Measurements from ENCODE around the gene MTR.

MTR gene

DNA sequence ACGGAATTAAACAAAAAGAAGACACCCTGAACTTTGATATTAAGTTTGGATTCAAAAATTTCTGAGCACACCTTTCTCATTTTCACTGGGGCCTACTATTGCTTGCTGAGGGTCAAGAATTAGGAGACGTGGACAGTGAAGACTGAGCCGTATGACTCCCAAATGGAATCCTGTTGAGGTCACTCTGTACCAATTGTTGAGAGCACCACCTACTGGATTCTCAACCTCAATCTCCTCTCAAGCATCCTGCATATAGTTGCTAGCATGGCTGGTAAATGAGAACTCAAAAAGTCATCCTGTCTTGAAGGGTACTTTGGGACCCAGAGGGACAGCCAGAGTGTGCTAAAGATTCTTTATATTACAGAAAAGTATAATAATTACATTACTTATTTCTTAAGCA lies 20.2 kb upstream of the MTR start:
- no peak for DNase-seq

DNA sequence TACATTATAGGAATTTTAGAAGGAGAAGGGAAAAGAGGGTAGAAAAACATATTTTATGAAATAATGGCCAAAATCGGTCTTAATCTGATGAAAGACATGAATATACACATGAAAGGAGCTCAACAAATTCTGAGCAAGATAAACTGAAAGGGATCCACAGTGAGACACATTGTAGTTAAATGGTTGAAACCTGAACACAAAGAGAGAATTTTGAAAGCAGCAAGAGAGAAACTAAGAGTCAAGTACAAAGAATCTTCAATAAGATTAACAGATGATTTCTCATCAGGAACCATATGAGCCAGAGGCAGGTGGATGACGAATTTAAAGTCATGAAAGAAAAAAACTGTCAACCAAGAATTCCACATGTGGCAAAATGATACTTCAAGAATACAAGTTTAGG lies 15.8 kb upstream of the MTR start:
- no peak for DNase-seq

DNA sequence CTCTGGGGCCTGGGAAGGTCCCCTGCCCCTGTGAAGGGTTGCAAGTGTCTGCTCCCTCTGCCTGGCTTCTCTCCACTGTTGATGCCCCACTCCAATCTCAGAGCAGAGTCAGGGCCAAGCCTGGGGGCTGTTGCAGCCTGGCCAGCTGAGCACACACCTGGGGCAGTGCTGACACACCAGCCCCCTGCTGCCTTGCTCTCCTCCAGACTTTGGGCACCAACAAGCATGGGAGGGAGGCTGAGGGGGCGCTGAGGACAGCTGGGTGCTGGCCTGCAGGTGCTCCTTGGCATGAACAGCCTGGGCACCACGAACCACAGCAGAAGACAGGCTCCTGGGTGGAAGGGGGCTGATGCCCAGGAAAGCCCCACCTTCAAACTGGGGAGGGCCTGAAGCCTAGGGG lies 9.6 kb upstream of the MTR start:
- DNase-seq: no peak

DNA sequence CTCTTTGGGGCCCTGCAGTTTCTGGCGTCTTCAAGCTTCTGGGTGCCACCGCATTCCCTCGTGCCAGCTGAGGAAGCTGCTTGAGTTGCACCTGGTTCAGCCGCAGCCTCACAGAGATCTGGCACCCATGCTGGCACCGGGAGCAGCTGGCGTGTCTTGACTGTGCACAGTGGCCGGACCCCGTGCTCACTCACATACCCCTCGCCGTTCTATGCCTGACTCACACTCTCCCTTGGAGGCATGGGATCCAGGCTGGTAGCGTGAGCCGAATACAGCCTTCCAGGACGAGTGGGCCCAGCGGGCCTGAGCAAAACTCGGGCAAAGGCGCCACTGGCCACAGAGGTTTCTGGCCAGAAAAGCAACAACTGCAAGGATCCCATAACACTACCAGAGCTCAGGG lies 8.6 kb upstream of the MTR start:
- DNase-seq: no peak

DNA sequence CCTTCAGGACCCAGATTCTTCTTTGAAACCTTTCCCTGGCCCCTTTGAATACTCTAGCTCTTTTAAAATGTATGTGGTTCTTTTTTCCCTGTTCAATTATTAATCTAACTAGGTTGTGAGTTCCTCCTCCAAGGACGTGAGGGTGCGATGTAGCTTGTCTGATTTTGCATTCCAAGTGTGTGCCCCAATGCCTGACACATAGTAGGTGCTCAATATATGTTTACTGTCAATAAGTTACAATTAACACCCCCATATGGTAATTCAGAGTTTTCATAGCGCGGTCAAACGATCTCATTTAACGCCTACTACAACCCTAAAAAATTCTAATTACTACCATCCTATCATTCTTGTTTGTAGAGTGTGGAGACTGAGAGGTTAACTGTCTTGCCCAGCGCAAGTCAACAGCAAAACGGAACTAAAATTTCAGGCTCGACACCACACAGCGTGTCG lies 482 bp upstream of the MTR start:
- DNase-seq: no peak

DNA sequence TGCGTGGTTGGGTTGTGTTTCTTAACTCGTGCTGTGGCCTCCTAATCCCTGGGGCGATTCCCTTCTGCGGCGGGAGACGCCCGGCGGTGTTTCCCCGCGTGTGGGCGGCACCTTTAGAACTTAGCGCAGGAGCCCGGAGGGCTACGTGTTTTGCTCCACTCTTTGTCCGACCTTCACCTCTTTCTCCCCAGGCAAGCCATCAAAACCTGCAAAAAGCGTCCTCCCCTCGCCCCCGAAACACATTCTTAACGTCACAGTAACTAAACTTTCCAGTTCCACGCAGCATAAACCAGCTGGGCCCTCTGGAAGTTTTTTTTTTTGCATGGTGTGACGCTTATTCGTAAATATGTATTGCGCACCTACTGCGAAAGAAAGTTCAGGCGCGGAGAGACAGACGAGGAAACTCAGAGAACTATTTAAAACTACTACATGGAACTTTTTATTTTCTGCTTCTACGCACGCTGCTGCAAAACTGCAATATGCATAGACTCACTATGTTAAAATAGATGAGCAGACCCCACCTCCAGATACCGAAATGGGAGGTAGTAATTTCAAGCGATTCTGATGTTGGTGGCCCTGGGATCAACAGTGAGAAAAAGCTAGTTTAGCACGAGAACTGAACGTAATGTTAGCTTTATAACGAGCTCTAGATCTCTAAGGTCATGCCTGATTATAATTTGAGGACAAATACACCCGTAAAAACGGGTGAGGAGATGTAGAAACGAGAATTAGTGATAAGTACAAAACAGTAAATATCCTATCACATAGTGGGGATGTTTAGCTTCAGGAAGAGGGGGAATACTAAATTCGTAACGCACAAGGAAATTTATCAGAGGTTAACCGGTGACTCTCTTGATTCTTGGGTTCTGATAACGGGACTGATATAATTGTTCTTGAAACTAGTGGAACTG lies 920 bp downstream of the MTR start:
- peak in 6 of 56 donors; percentile 17 to 63 (median 36) for DNase-seq

DNA sequence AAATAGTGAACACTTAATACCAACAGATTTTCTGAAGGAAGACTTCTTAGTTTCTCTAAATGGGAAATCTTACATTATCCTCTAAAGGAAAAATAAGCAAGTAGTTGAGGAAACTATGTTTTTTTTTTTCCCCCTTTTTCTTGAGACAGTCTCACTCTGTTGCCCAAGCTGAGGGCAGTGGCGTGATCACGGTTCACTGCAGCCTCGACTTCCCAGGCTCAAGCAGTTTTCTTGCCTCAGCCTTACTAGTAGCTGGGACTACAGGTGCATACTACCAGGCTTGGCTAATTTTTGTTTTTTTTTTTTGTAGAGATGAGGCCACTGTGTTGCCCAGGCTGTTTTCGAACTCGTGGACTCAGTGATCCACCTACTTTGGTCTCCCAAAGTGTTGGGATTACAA lies 3.9 kb downstream of the MTR start:
- no peak for DNase-seq

DNA sequence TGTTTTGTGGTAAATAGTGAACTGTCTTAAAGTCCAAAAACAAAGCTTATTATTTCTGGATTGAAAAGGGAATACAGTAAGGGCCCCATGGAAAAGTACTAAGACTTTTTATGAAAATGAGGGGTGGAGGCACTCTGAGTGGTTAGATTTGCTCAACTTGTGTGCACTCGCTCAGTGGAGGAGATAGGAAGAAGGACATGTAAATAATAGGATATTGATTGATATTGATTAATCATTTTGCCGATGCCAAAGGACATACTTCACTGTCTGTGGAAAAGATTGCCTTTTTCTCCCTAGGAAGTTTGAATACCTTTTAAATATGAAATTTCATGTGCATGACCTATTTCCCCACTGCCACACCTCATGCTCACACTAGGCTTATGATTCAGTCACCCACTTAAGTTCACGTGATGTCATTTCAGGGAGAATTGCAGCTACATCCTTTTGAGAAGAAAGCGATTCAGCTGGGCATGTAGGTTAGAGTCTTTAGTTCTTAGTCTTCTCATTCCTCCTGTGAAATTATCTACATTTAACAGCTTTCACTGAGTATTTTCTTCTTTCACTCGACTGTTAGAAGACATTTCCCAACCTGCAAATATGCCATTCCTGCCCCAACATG lies 5.0 kb downstream of the MTR start:
- DNase-seq: peak in 4 of 56 donors; percentile 0 to 53 (median 2)

DNA sequence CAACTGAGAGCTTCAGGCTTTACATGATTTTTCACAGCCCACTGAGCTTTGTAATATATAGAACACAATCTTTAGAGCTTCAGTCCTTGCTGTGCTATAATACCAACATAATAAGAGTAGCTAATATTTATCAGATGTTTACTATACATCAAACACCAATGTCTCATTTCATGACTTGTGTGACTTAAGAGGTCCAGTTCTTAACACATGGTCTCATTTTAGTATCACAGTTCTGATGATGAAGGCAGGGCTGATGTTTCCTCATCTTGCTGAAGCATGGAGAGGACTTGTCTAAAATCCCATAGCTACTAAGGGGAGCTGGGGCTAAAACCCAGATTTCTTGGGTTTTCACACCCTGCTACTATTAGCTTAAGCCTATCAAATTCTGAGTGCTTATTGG lies 5.5 kb downstream of the MTR start:
- no peak for DNase-seq

DNA sequence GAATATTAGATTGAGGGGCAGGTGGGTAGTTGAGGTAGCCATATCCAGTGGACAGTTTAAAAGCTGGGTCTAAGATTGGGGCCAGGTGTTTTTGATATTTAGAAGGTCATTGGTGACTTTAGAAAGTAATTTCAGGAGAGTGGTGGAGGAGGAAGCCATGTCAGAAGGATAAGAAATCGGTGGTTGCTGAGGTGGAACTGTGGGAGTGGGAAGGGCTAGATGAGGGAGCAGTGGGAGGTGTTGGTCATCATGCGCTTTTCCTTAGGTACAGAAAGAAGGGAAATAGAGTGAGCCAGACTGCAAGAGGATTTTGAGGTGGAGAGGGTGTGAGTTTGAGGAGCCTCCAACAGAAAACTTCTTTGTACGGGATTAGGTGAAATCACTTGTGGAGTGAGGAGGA lies 7.2 kb downstream of the MTR start:
- DNase-seq: no peak

DNA sequence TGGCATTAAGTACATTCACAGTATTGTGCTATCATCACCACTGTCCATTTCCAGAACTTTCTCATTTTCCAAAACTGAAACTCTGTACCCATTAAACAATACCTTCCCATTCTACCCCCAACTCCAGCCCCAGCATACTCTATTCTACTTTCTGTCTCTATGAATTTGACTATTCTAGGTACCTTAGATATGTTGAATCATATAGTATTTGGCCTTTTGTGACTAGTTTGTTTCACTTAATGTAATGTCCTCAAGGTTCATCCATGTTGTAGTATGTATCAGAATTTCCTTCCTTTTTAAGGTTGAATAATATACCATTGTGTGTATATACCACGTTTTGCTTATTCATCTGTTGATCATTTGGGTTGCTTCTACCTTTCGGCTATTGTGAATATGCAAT lies 11.5 kb downstream of the MTR start:
- DNase-seq: no peak

DNA sequence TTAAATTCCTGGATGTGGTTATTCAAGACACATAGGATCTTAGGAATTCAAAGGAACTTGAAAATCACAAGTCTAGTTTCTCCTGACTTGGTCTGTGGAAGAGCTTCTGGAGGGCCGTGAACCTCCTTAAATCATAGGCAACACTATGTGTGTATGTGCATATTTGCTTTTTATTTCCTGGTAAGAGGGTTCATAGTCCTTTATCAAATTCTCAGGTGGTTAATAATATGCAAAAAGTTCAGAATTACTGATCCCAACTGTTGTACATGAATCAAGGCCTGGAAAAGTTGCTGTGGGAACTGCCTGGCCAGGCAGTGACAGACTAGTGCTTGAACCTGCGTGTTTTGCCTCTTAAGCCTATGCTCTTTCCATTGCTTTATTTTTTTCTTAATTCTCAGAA lies 12.9 kb downstream of the MTR start:
- no peak for DNase-seq

DNA sequence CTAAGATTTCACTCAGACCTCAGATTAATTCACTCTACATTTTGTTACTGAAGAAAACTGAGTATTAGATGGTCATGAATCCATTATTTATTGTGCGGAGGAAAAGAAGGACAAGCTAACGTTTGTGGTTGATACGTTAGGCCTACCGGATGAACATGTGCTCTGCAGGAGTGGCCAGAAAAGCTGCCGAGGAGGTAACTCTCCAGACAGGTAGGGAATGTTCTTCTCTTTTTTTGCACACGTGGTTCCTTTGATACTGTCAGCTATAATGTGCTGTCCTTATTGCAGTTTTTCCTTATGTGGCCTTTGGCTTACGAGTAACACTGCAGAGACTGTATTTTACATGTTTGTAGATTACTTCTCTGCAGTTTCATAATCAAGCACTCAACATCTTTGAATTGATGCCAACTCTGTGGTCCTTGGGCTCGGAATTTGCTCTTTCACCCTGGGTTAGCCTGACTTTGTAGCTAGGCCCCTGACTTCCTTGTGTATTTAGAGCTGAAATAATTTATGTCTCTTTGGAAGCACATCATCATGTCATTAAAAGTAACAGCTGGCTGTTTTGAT lies 13.6 kb downstream of the MTR start:
- no peak for DNase-seq

DNA sequence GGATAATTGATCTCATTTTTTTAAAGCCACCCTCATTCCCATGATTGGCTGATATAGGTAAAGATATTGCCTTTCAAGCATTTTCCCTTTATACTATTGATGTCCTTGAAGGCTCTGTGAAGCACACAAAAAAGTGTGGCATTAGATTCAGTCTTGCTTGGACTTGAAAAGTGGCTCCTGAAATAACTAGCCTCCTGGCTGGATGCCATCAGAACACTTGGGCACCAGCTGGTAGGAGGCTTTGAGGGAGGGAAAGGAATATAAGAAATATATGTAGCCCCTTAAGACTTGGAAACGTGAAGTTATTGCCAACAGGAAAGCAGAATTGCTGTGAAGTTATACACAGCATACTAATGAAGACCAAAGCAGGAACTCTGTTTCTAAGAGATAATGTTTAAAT lies 14.1 kb downstream of the MTR start:
- peak in 2 of 56 donors; percentile 0 to 9 for DNase-seq

DNA sequence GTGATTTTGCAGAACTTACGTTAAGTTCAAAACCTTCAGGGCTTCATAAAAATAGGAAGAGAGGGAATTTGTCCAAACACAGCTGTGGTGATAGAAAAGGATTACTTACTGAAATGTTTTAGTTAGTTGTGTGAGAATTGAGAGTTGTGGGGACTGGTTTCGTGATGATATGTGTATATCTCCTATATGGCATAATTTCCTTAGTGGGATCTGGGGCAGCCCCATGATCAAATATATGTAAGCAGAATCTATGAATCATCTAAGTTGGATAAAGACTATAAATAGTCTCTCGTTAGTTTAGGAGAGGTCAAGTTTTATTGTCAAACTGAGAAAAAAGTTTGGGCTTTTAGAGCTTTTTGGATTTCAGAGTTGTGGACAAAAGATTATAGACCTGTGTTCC lies 14.9 kb downstream of the MTR start:
- DNase-seq: no peak

DNA sequence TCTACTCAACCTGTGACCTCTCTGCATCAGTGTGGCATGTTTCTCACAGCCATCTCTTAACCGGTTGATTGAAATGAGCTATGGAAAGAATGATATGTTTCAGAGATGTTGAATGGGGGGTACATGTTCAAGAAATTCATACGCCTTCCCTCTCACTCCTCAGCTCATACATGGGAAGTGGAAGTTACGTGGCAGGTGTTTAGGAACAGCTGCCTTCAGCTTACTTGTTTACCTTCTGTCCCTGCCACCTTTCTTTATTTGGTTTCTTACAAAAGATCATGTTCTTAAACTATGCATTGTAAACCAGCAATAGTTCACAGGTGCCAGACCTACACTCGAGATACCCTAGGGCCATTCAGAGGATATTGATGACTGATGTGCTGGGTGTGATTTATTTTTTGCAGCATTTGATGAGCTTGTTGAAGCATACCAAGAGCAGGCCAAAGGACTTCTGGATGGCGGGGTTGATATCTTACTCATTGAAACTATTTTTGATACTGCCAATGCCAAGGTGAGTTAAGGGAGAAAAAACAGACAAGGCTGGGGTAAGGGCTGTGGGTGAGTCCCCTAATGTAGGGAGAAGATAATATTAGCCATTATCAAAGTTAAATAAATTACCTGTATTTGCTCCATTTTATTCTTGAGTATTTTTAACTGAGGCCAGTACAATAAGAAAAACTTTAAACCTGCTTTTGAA lies 17.4 kb downstream of the MTR start:
- no peak for DNase-seq

DNA sequence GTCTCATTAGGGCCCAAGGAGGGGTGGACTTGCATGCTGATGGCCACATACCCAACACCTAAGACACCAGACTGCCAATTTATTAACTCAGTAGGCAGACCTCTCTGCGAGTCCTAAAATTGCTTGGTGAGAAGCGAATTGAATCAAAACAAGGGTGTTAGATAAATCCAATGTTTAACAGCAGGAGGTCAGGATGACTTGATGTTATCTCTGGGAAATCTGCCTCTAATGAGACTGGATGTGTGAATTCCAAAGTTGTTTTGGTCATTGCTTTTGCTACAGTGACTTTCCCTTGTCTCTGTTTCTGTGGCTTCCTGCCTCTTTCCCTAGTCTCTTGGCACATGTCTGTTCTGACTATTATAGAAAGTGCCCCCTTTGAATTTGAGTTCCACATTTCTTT lies 20.8 kb downstream of the MTR start:
- DNase-seq: no peak

DNA sequence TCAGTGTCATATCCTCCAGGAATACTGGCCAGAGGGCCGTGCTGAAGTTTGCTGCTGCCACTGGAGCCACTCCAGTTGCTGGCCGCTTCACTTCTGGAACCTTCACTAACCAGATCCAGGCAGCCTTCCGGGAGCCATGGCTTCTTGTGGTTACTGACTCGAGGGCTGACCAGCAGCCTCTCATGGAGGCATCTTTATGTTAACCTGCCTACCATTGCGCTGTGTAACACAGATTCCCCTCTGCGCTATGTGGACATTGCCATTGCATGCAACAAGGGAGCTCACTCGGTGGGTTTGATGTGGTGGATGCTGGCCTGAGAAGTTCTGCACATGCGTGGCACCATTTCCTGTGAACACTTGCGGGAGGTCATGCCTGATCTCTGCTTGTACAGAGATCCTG lies 24.8 kb downstream of the MTR start:
- no peak for DNase-seq

DNA sequence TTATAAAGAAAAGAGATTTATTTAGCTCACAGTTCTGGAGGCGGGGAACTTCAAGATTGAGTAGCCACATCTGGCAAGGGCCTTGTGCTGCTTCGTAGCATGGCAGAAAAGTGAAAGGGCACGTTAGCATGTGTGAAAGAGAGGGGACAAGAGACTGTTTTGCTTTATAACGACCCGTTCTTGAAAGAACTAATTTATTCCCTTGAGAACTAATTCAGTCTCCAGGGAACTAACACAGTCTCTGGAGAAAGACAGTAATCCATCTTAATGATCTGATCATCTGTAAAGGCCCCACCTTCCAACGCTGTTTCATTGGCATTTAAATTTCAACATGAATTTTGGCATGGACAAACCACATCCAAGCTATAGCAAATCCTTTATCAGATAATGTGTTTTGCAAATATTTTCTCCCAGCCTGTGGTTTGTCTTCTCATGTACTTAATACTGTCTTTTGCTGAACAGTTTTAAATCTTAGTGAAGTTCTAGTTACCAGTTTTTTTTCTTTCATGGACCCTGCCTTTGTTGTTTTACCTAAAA lies 26.1 kb downstream of the MTR start:
- no peak for DNase-seq

DNA sequence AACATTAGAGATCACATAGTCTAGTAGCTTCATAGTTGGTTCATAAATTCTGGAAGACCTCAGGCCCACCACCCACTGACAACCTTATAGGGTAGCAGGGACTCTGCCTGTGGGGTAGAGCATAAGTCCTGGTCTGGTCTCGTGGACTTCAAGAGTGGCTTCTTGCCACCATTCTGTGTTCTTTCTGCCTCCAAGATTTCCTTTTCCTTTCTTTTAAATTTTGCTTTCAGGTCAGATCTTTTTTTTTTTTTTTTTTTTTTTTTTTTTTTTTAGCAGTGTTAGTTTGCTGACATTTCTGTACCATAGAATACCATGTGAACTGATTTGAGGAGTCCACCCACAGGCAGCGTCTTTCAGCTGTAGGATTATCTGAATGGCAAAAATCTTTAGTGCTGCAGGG lies 28.5 kb downstream of the MTR start:
- no peak for DNase-seq

DNA sequence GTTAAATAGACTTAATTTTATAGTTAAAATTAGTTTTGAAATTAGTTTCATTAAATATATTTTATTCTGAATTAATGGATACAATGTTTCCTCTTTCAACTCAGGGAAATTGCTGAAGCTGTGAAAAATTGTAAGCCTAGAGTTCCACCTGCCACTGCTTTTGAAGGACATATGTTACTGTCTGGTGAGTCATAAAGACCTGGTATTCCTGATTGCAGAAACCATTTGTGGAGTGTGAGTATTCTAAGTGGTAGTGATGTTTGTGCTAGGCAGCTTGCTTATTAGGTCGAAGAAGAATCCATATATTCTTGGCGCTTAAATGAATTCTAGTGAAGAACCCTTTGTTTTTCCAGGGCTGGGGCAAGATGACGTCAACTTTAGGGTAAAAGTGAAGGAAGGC lies 34.0 kb downstream of the MTR start:
- no peak for DNase-seq

DNA sequence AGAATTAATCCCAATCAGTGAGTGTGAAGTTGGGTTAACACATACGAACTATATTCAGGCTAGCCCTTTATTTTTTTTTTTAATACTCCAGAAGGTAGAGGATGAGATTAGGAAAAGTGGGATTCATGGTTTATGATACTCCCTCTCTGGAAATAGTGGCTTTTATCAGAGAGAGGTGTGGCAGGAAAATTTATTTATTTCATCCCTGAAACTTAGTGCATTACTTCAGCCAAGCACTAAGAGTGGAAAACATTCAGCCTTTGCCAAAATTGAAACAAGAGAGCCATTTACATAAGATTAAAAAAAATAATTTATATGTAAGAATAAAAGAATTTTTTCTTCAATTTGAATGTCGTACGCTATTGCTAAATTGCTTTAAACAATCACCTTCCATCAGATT lies 35.0 kb downstream of the MTR start:
- no peak for DNase-seq
